ENCODE measurements around the gene TMEM132C. TPM values are rescaled to one million over a fixed set of nuclear protein-coding genes. Genes with fewer than 3 reads are reported as not detected.

TMEM132C gene
- total and polyA plus RNA-seq, 2 of the 4 experiments (the other 2 are of a cell fraction): not detected

DNA sequence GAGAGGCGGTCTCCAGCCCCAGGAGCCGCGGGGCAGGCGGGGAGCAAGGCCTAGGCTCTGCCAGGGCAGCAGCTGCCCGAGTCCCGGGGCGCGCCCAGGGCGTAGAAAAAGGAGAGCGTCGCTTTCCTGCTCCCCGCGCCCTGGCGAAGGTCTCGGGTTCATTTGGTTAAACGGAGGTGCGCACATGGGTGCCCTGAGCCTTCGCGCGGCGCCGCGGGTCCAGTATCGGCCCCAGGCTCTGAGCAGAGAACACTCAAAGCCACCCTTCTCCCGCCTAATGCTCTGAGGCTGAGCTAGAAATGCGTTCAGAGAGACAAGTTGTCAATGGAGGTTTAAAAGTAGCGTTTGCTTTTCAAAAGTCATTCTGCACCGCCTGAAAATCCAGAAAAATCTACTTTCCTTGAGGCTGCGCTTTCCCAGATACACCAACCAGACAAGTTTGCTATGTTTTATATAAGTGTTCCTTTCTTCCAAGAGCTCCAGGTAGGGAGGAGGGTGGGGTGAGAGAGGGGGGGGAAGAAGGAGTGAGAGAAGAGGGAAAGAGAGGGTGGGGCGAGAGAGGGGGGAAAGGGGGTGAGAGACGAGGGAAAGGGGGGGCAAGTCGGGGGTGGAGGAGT is 1.5 kb downstream of the TMEM132C start:
- Histone ChIP-seq H2AK9ac (replicated peaks; ENCODE audit: low read depth, low read length, poor library complexity) (no peak overlapping the region), H4K20me1 (ENCODE audit: insufficient read depth, low read length) (no peaks in the 10 kb centered on the region), H3K4me3 (ENCODE audit: insufficient read depth, low read depth, low read length) (no peak overlapping the region), H3K9ac (ENCODE audit: low read depth, low read length) (no peak overlapping the region), H3K36me3 (ENCODE audit: control insufficient read depth, insufficient read depth, low read length) (no peaks in the 10 kb centered on the region), H3K18ac (ENCODE audit: low read depth, low read length) (no peak overlapping the region), H2BK5ac (ENCODE audit: low read depth, low read length, poor library complexity, severe bottlenecking) (no peak overlapping the region), H3K9me3 (ENCODE audit: control insufficient read depth, insufficient read depth, low read length) (peaks cover 13% of the 10 kb centered on the region), H3K23ac (ENCODE audit: low read depth, low read length) (no peak overlapping the region), H3K14ac (replicated peaks; ENCODE audit: low read depth, low read length) (no peak overlapping the region), H3K4ac (ENCODE audit: low read depth, low read length) (no peak overlapping the region), H4K5ac (ENCODE audit: low read depth, low read length) (no peak overlapping the region), H2BK15ac (ENCODE audit: low read depth, low read length) (no peak overlapping the region), H3K79me1 (ENCODE audit: low read depth in 1 of 2, low read length in 2 of 2) (no peaks in the 10 kb centered on the region), H3K9me1 (ENCODE audit: insufficient read depth, low read length) (no peaks in the 10 kb centered on the region), H3K4me2 (ENCODE audit: low read depth, low read length) (no peak overlapping the region), H3K4me1 (ENCODE audit: control insufficient read depth, insufficient read depth, low read length) (no peaks in the 10 kb centered on the region), H2AFZ (replicated peaks; ENCODE audit: low read length, poor library complexity) (no peak overlapping the region), H3K27me3 (ENCODE audit: control insufficient read depth, insufficient read depth, low read length) (no peaks in the 10 kb centered on the region), H4K8ac (ENCODE audit: low read depth in 2 of 2, low read length in 2 of 2) (no peak overlapping the region), H2AK5ac (ENCODE audit: low read depth, low read length) (no peak overlapping the region), H3K56ac (ENCODE audit: extremely low read depth, insufficient read depth, low read length) (no peak overlapping the region), H2BK120ac (ENCODE audit: low read depth, low read length) (no peak overlapping the region), H2BK20ac (ENCODE audit: low read depth, low read length) (no peak overlapping the region), H4K91ac (ENCODE audit: insufficient read depth, low read depth, low read length) (no peak overlapping the region), H3K27ac (ENCODE audit: insufficient read depth, low read length) (no peak overlapping the region)
- WGBS, 2 experiments (ENCODE audit: extremely low coverage in 2 of 2, insufficient read length in 1 of 2): 3% methylated on average over 16 of the region's 32 CpGs; no CpG with 5 or more reads in 1 of the 2 experiments
- dilution Hi-C loops (cut with HindIII; ENCODE audit: low sequenced_read_pairs, unreplicated experiment) (no loop called here), intact Hi-C loops (cut with micrococcal nuclease) (no loop called here), in situ Hi-C loops (cut with MboI; ENCODE audit: low sequenced_read_pairs) (no loop called here)
- CTCF ChIA-PET: no interaction called here
- BruUV-seq (replicated peaks): no TSS peak
- POLR2A ChIA-PET (ENCODE audit: unreplicated experiment): no interaction called here
- TF ChIP-seq NFE2L2 (IDR thresholded peaks at IDR 0.05; ENCODE audit: low read depth, low read length): no peak
- no peak for TF ChIP-seq SMC3 (IDR thresholded peaks at IDR 0.05; ENCODE audit: low read depth, low read length)
- no peak for TF ChIP-seq CHD1 (IDR thresholded peaks at IDR 0.05; ENCODE audit: low read depth, low read length)
- no peak for TF ChIP-seq BHLHE40 (IDR thresholded peaks at IDR 0.05; ENCODE audit: low read depth, low read length)
- TF ChIP-seq, protein P1, sequence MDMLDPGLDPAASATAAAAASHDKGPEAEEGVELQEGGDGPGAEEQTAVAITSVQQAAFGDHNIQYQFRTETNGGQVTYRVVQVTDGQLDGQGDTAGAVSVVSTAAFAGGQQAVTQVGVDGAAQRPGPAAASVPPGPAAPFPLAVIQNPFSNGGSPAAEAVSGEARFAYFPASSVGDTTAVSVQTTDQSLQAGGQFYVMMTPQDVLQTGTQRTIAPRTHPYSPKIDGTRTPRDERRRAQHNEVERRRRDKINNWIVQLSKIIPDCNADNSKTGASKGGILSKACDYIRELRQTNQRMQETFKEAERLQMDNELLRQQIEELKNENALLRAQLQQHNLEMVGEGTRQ (IDR thresholded peaks at IDR 0.05; ENCODE audit: low read depth, low read length): no peak
- no peak for TF ChIP-seq RCOR1 (IDR thresholded peaks at IDR 0.05; ENCODE audit: insufficient replicate concordance, low read length)
- no peak for TF ChIP-seq RFX5 (IDR thresholded peaks at IDR 0.05; ENCODE audit: low read depth, low read length)
- ATAC-seq (ENCODE audit: low read depth) (no peak), DNase-seq (no peak)

All from IMR-90 (cell line).